Parathyroid adenoma (tissue), 2 donors: ENCODE measurements around the gene TFAP2A.

ENCODE experiments used
- H2AFZ ChIP-seq: fragments of 300-600 bp; sonication (generic); one replicate; pipeline ENCODE4 v1.7.0; 2017; ENCODE audit warnings: antibody characterized with exemption, mild to moderate bottlenecking
- H3K27ac ChIP-seq: fragments of 300-600 bp; sonication (generic); one replicate; pipeline ENCODE4 v1.7.0; 2017
- H3K27me3 ChIP-seq: fragments of 300-600 bp; sonication (generic); one replicate; pipeline ENCODE4 v1.7.0; 2017; ENCODE audit warnings: low read length; ENCODE audit not compliant: control insufficient read depth, insufficient read depth
- H3K36me3 ChIP-seq: fragments of 300-600 bp; sonication (generic); one replicate; pipeline ENCODE4 v1.7.0; 2017; ENCODE audit warnings: low read length; ENCODE audit not compliant: control insufficient read depth, insufficient read depth
- H3K4me1 ChIP-seq: fragments of 300-600 bp; sonication (generic); one replicate; pipeline ENCODE4 v1.7.0; 2017; ENCODE audit warnings: control low read depth
- H3K4me2 ChIP-seq: fragments of 300-600 bp; sonication (generic); one replicate; pipeline ENCODE4 v1.7.0; 2017; ENCODE audit warnings: low read length
- H3K4me3 ChIP-seq: fragments of 300-600 bp; sonication (generic); one replicate; pipeline ENCODE4 v1.7.0; 2017; ENCODE audit warnings: low read depth, low read length
- H3K79me2 ChIP-seq: fragments of 300-600 bp; sonication (generic); one replicate; pipeline ENCODE4 v1.7.0; 2017; ENCODE audit warnings: control low read depth
- H3K9ac ChIP-seq: fragments of 300-600 bp; sonication (generic); one replicate; pipeline ENCODE4 v1.7.0; 2017; ENCODE audit warnings: mild to moderate bottlenecking
- H3K9me3 ChIP-seq: fragments of 300-600 bp; sonication (generic); one replicate; pipeline ENCODE4 v1.7.0; 2017; ENCODE audit warnings: low read length; ENCODE audit not compliant: control insufficient read depth
- CTCF ChIP-seq: fragments of 300-600 bp; sonication (generic); IDR thresholded peaks from one replicate; pipeline ENCODE4 v1.7.0; 2017; ENCODE audit warnings: antibody characterized with exemption, mild to moderate bottlenecking
- donor health status: primary hyperparathyroidism.

Gene TFAP2A

DNA sequence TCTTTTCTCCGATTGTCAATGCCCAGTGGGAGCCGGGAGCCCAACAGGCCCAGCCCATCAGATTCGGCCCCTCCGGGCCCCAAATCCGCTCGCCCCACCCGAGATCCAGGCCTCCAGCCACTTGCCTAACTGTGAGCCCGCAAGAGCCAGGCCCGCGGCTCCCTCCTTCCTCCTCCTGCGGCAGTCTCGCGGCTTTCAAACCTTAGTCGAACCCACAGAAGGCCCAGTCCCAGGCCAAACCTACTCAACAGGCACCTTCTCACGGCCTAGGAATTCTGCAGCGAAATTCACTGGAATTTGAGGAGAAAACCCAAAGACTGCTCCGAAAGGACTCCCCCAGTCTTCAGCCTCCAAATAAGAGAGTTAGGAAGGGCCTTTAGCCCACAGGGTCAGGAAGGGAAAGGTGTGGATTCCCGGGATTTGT, 2.8 kb upstream of the TFAP2A start:
- Histone ChIP-seq H3K4me3 (no peak overlapping the region), H3K9ac (no peak overlapping the region), H3K27ac (no peak overlapping the region), H3K36me3 (no peaks in the 10 kb centered on the region), H3K27me3 (peaks cover 45% of the 10 kb centered on the region), H2AFZ (no peak overlapping the region), H3K4me2 (no peak overlapping the region), H3K4me1 (peaks cover 2% of the 10 kb centered on the region), H3K79me2 (no peaks in the 10 kb centered on the region), H3K9me3 (no peaks in the 10 kb centered on the region)
- TF ChIP-seq CTCF = no peak

GRCh38 chr6:10416863-10417641, 2.2 kb upstream of the TFAP2A start:
- H3K27me3 ChIP-seq = peaks cover 45% of the 10 kb centered on the region
- no peaks in the 10 kb centered on the region for H3K36me3 ChIP-seq
- H3K27ac ChIP-seq = no peak overlapping the region
- no peak overlapping the region for H3K9ac ChIP-seq
- H2AFZ ChIP-seq = no peak overlapping the region
- peak overlapping the region; percentile 37 for H3K4me2 ChIP-seq
- H3K4me3 ChIP-seq = no peak overlapping the region
- H3K4me1 ChIP-seq = peaks cover 2% of the 10 kb centered on the region
- TF ChIP-seq CTCF = no peak
- H3K9me3 ChIP-seq = no peaks in the 10 kb centered on the region
- H3K79me2 ChIP-seq = no peaks in the 10 kb centered on the region

- no peak overlapping the region for H3K4me3 ChIP-seq
- peaks cover 2% of the 10 kb centered on the region for H3K4me1 ChIP-seq
- H3K9ac ChIP-seq = no peak overlapping the region
- H3K4me2 ChIP-seq = no peak overlapping the region
- no peaks in the 10 kb centered on the region for H3K79me2 ChIP-seq
- no peaks in the 10 kb centered on the region for H3K36me3 ChIP-seq
- H3K9me3 ChIP-seq = no peaks in the 10 kb centered on the region
- no peak for TF ChIP-seq CTCF
- peaks cover 49% of the 10 kb centered on the region for H3K27me3 ChIP-seq
- H2AFZ ChIP-seq = no peak overlapping the region
- H3K27ac ChIP-seq = no peak overlapping the region
Observed at GRCh38 chr6:10416516-10416862, 1.6 kb upstream of the TFAP2A start.

- H3K27ac ChIP-seq = no peak overlapping the region
- no peaks in the 10 kb centered on the region for H3K4me1 ChIP-seq
- H3K9ac ChIP-seq = no peak overlapping the region
- no peak for TF ChIP-seq CTCF
- peaks cover 47% of the 10 kb centered on the region for H3K27me3 ChIP-seq
- H2AFZ ChIP-seq = no peak overlapping the region
- no peak overlapping the region for H3K4me2 ChIP-seq
- H3K4me3 ChIP-seq = no peak overlapping the region
- H3K36me3 ChIP-seq = no peaks in the 10 kb centered on the region
- H3K79me2 ChIP-seq = no peaks in the 10 kb centered on the region
- H3K9me3 ChIP-seq = no peaks in the 10 kb centered on the region
Observed at GRCh38 chr6:10415617-10416480, 975 bp upstream of the TFAP2A start.
